ENCODE data around the gene MAN1C1.
"Not testable (repeated sequence)": the region's sequence is repeated elsewhere in the genome, so short reads cannot be mapped to it uniquely, and the experiment has no call there.

GRCh38 chr1:25600971-25601699 lies 15.5 kb upstream of the MAN1C1 start:
- not testable (repeated sequence) for TF ChIP-seq CTCF (conservative IDR thresholded peaks at IDR 0.05 in 1 of 2, IDR thresholded peaks at IDR 0.05 in 1 of 2; ENCODE audit: extremely low read depth in 1 of 2, insufficient read depth in 1 of 2, low read depth in 1 of 2, low read length in 2 of 2); EZH2 (IDR thresholded peaks at IDR 0.05; ENCODE audit: borderline replicate concordance, low read length)
